HG02678 (cell line): ENCODE results near the gene TMEM203.
"Not testable (repeated sequence)": the region's sequence is repeated elsewhere in the genome, so short reads cannot be mapped to it uniquely, and the experiment has no call there.

ENCODE experiments used
- ATAC-seq: cut with Tn5 transposase; IDR thresholded peaks from one replicate; pipeline ENCODE4 v1.9.1; 2021; ENCODE audit warnings: mild to moderate bottlenecking, moderate library complexity; ENCODE audit not compliant: unreplicated experiment

TMEM203 gene

DNA sequence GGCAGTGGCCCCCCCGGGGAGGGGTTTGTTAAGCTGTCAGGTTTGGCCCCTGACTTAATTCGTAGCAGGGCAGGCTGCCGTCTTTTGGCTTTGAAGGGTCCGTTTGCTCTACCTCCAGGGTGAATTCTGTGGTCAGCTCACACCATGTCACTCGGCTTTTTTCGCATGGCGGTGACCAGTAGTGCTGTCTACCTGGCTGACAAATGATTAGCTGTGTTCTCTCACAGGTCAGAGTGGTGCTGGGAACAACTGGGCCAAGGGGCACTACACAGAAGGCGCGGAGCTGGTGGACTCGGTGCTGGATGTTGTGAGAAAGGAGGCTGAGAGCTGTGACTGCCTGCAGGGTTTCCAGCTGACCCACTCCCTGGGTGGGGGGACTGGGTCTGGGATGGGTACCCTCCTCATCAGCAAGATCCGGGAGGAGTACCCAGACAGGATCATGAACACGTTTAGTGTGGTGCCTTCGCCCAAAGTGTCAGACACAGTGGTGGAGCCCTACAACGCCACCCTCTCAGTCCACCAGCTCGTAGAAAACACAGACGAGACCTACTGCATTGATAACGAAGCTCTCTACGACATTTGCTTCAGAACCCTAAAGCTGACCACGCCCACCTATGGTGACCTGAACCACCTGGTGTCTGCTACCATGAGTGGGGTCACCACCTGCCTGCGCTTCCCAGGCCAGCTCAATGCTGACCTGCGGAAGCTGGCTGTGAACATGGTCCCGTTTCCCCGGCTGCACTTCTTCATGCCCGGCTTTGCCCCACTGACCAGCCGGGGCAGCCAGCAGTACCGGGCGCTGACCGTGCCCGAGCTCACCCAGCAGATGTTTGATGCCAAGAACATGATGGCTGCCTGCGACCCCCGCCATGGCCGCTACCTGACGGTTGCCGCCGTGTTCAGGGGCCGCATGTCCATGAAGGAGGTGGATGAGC, 37.1 kb upstream of the TMEM203 start:
- no peak for ATAC-seq

DNA sequence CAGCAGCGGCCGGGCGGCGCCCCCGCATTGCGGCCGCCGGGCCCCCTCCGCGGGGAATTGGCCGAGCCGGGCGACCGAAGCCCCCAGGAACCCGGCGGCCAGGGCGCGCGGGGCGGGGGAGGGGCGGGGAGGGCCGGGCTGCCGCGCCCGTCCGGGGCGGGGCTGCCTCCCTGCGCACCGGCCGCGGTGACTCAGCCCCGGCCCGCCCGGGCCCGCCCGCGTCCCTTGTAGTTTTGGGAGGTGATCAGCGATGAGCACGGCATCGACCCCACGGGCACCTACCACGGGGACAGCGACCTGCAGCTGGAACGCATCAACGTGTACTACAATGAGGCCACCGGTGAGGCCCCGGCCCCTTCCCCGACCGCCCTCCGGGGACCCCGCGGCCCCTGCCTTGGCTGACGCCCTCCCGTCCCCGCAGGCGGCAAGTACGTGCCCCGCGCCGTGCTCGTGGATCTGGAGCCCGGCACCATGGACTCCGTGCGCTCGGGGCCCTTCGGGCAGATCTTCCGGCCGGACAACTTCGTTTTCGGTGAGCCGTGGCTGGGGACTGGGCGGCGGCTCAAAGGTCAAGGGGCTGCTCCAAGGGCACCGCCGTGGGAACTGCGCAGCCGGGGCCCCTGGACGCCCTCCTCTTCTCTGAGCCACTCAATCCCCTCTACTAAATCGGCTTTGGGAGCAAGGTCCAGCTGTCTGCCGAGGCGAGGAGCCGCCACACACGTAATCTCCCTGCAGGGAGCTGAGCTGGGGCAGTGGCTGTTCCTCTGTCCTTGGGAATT, 36.2 kb upstream of the TMEM203 start:
- peak; percentile 0 for ATAC-seq

DNA sequence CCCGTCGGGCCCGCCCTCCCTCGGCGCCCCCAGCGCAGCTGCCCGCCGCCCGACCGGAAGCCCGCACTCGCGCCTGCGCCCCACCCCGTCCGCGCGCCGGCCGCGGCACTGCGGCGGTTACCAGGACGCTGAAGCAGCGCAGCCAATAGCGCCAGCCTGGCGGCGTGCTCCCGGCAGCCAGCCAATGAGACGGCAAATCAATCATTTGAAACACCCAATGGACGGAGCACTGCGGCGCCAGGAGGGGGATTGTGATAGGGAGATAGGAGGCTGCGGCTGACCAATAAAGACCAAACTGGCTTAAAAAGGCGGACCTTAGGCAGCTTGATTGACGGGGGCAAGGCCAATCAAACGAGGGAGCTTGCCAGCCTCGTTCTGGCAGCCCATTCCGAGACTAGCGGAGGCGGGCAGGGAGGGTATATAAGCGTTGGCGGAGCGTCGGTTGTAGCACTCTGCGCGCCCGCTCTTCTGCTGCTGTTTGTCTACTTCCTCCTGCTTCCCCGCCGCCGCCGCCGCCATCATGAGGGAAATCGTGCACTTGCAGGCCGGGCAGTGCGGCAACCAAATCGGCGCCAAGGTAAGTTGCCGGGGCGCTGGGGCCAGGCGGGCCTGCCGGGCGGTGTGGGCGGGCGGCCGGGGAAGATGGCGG, 35.5 kb upstream of the TMEM203 start, which contains the start of gene TUBB4B:
Gene TUBB4B (plus strand): TSS at position 447 of the 649 bp plus-strand sequence. CDS start 74 bp downstream, at position 521.
- ATAC-seq = peak; percentile 79

DNA sequence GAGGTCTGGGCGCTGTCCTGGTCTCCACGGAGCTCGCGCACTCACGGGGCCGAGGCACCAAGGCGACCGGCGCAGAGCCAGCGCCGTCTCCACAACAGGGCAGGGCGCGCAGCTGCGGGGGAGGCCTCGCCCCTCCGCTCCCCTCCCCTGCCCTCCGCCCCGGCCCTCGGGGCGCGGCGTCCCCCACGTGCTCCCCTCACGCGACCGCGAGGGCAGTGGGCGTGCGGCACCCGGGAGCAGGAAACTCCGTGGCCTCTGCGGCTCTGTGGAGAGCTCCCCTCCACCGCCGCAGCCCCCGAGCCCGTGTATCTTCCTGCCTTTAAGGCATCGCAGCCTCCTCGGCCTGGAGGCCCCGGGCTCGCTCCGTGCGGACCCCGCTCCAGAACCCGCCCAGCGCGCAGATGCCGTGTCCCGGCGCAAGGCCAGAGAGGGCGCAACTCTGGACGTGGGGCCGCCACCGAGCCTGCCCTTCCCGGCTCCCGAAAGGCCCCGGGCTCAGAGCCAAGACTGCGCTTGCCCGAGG, 34.9 kb upstream of the TMEM203 start:
- peak; percentile 22 for ATAC-seq

DNA sequence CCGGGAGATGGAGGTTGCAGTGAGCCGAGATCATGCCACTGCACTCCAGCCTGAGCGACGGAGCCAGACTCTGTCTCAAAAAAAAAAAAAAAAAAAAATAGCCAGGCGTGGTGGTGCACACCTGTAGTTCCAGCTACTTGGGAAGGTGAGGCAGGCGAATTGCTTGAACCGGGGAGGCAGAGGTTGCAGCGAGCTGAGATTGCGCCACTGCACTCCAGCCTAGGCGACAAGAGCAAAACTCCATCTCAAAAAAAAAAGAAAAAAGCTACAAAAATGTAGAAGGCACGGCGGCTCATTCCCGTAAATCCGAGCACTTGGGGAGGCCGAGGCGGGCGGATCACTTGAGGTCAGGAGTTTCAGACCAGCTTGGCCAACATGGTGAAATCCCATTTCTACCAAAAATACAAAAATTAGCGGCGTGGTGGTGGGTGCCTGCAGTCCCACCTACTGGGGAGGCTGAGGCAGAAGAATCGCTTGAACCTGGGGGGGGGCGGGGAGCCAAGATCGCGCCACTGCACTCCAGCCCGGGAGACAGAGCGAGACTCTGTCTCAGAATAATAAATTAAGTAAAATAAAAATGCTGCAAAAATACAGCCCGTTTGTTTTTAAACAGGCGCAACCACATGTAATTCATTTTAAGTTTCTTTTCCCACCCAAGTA, 34.2 kb upstream of the TMEM203 start:
- ATAC-seq = not testable (repeated sequence)

DNA sequence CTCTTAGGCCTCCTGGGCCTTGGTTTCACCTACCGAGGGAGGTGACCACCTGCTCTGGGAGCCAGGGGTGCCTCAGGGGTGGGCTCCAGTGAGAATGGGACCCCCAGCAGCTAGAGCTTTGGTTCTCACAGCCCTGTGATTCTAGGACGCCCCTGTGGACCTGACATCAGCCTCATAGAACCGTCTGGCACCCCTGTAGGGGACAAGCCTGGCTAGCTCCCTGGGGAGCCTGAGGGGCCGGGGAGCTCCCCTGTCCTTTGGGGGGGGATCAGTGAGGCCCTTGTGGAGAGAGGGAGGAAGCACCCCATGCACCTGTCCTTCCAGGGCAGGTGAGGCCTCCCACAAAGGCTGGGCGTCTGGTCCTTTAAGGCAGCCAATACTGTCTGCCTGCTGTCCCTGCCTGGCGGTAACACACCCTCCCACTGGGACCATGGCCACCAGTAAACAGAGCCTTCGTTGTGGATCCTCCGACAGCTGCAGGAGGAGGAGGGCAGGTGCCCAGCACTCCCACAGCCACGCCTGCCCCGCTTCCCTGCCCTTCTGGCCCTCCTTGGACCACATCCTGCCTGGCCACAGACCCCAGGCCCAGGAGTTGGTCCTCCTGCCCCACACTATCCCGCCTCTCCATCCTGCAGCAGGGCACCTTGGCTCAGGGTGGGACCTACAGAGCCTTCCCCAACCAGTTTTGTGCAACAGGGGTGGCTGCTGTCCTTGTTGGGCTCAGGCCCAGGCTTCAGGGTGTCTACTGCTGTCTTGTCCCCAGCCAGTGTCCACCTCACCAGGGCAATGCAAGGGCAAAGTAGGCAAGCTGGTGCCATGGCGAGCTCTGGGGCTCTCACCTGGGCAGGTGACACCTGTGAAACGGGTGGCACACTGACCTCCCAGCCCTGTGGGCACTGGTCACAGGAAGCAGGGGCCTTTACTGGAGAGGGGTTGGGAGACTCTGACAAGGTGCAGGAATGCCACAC, 32.6 kb upstream of the TMEM203 start:
- no peak for ATAC-seq

DNA sequence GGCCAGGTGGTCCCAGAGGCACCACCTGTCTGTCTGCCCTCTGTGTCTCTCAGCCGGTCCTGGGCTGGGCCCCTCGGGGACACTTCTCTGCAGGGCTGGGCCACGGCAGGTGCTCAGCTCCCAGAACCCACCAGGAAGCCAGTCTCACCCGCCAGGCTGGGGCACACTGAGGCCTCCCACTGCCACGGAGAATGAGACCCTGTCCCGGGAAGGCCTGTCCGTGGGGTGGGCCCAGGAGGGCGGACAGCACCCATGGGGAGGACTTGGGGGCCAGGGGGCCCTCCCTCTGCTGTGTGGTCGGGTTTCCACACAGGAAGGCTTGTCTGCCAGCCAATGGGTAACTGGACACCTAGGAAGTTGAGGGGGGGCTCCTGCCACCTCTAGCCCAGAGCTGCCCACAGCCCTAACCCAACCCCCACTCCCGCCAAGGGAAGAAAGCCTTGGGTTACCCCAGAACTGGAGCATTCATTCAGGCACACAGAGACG, 31.5 kb upstream of the TMEM203 start:
- no peak for ATAC-seq

DNA sequence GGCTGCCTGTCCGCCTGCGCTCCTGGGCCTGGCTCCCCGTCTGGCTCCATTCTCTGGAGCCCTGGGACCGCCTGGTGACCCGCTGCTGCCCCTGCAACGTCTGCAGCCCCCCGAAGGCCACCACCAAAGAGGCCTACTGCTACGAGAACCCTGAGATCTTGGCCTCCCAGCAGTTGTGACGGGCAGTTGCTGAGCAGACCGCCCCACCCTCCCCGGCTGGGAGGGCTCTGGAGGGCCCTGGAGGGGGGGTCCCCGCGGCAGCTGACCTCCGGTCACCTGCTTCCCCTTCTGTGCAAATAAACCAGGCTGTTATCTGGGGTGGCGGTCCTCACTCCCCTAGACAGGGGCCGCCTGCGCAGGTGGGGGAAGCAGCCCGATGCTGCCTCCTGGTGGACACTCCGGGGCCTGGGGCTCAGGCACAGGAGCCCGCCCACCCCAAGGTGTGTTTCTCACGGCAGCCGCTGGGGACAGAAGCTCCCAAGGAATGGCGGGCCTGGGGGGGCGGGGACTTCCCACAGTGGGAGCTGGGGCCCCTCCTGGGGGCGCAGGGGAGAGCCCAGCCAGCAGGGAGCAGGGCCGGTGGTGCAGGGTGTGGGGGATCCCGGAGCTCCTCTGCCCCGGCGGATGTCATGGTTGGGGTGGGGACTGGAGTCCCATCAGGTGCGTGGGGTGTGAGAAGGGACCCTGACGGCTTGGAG, 30.9 kb upstream of the TMEM203 start:
- ATAC-seq = no peak

DNA sequence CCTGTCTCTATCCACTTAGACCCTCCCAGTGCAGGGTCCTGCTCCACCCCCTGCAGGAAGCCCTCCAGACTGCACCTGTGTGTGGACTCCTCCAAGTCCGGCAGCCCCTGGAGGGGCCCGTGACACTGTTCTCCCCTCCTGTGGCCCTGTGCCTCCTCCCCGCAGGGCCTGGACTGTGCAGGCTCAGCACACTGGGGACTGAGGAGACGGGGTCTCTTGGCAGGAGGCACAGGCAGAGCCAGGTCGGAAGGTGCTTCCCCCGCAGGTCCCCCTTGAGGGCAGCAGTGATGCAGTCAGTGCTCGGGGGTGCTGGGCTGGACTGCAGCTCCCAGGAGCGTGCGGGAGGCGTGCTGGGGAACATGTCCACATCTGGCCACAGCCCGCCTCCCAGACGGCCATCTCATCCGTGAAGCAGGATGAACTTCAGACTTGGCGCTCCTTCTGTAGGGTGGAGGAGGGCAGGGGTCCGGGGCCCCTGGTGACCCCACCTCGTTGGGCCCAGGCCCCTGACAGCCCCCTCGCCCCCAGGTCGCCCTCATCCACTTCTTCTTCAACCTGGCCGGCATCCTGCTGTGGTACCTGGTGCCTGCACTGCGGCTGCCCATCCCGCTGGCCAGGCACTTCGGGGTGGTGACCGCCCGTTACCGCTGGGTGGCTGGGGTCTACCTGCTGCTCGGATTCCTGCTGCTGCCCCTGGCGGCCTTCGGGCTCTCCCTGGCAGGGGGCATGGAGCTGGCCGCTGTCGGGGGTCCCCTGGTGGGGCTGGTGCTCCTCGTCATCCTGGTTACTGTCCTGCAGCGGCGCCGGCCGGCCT, 30.2 kb upstream of the TMEM203 start:
- no peak for ATAC-seq

DNA sequence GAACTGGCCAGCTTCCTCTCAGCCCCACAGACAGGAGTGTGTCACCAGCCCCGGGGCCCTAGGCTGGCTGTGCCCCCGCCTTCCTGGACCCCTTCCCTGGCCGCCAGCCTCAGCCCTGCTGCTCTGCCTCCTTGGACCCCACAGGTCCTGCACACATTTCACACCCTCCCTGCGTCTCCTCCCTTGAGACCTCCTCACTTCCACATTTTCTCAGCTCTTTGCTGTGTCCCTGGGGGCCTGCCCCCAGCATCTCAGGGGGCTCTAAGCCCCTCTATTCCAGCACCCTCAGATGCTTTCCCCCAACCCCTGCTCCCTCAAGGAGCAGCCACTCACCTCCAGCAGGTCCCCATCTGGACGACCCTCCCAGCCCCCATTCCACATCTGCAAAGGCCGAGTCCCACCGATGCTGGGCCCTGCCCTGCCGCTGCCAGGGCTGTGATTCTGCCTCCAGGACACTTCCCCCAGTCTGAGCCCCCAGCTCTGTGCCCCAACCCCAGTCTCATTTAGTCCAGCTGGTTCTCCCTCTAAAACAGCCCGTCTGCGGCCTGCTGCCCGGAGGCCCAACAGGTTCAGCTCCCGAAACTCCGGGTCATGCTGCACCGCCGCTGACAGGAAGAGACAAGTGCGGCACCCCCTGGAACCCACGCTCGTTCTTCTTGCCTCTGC, 29.4 kb upstream of the TMEM203 start:
- no peak for ATAC-seq

DNA sequence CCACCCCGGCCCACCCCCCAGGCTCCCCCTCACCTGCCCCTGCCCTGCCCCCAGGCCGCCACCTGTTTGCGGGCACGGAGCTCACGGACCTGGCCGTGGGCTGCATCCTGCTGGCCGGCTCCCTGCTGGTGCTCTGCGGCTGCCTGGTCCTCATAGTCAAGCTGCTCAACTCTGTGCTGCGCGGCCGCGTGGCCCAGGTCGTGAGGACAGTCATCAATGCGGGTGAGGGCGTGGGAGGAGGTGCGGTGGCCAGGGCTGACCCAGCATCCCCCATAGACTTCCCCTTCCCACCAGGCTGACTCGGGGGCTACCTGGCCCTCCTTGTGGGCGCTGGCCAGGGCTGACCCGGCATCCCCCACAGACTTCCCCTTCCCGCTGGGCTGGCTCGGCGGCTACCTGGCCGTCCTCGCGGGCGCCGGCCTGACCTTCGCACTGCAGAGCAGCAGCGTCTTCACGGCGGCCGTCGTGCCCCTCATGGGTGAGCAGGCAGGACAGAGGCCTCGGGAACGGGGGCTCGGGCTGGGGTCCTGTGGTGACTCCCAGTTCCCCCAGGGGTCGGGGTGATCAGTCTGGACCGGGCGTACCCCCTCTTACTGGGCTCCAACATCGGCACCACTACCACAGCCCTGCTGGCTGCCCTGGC, 28.7 kb upstream of the TMEM203 start:
- ATAC-seq = no peak

DNA sequence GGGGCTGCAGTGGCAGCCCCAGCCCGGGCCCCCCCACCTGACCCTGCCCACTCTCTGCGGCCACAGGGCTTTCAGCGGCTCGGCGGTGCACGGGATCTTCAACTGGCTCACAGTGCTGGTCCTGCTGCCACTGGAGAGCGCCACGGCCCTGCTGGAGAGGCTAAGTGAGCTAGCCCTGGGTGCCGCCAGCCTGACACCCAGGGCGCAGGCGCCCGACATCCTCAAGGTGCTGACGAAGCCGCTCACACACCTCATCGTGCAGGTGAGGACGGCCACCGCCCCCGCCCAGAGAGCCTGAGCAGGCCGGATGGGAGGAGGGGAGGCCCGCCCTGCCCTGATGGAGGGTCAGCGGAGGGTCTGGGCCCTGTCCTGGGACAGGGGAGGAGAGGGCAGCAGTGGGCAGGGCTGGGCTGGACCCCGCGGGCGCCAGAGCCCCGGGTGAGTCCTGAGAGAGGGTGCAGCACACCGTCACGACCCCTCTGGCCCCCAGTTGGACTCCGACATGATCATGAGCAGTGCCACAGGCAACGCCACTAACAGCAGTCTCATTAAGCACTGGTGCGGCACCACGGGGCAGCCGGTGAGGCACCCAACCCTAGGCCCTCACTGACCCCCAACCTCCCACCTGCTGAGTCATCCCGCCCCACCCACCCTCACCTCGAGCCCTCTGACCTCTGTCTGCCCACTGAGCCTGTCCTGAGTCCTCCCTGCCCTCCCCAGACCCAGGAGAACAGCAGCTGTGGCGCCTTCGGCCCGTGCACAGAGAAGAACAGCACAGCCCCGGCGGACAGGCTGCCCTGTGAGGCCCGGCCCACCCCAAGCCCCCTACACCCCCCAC, 27.9 kb upstream of the TMEM203 start:
- no peak for ATAC-seq

DNA sequence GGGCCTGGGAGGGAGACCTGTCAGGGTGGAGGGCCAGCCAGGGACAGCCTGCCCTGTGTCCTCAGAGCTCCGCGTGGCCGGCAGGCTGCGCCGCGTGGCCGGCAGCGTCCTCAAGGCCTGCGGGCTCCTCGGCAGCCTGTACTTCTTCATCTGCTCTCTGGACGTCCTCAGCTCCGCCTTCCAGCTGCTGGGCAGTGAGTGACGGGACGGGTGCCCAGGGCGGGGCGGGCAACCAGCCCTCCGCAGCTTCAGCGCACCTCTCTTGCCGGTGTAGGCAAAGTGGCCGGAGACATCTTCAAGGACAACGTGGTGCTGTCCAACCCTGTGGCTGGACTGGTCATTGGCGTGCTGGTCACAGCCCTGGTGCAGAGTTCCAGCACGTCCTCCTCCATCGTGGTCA, 27.1 kb upstream of the TMEM203 start:
- no peak for ATAC-seq

DNA sequence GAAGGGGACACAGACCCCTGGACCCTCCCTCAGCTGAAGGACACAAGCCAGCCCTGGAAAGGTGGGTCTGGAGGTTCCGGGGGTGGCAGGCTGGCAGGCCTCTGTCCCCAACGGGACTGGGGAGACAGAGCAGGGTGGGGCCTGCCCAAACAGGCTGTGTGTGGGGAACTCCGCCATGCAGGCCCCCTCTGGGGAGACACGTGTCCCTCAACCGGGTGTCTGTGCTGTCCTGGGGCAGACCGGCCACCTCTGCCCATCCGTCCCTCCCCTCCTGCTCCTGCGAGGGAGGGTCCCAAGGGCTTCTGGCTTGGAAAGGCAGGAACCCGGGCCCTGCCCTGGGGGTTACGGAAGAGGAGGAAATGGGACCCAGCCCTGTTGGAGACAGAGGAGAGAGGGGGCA, 26.7 kb upstream of the TMEM203 start:
- no peak for ATAC-seq

DNA sequence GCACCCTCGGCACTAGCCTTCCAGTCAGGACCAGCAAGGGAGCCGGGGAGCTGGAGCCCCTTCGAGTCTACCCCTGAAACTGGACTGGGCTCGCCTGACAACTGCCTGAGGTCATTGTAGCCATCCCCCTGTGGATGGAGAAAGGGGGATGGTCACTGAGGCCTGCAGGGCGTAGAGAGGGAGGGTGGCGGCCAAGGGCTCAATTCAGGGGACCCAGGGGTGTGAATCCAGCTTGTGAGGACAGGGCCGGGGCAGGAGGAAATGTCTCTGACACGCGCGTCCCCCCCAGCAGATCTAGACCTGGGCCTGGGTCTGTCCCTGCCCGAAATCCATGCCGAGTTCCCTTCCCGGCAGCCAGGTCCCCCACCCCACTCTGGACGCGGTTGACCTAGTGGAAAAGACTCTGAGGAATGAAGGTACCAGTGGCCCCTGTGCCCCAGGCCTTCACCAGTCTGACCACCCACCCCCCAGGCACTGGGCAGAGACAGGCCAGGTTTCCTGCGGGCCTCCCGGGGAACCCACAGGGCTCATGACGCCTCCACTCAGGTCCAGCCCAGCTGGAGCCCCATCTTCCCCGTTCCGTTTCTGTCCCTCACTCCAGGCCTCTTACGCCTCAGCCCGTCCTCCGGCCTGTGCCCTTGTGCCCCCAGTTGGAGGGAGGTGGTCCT, 26.1 kb upstream of the TMEM203 start:
- ATAC-seq = no peak
